Glutamatergic neuron (in vitro differentiated cells): ENCODE measurements around the gene RHBDL2. TPM values are rescaled to one million over a fixed set of nuclear protein-coding genes. Genes with fewer than 3 reads are reported as not detected.
"Not testable (repeated sequence)": the region's sequence is repeated elsewhere in the genome, so short reads cannot be mapped to it uniquely, and the experiment has no call there.

ENCODE experiments used
- DNase-seq: peaks from one replicate; pipeline ENCODE4 v3.0.0; 2022
- H3K27ac Mint-ChIP-seq: one replicate; pipeline ENCODE4 v1.8.0; 2020; ENCODE audit warnings: mild to moderate bottlenecking, mixed read lengths, inconsistent platforms; ENCODE audit not compliant: unreplicated experiment
- H3K27me3 Mint-ChIP-seq: one replicate; pipeline ENCODE4 v1.8.0; 2020; ENCODE audit warnings: mild to moderate bottlenecking, moderate library complexity, mixed read lengths, inconsistent platforms; ENCODE audit not compliant: unreplicated experiment
- H3K36me3 Mint-ChIP-seq: one replicate; pipeline ENCODE4 v1.8.0; 2020; ENCODE audit warnings: mild to moderate bottlenecking, mixed read lengths, inconsistent platforms; ENCODE audit not compliant: unreplicated experiment
- H3K4me1 Mint-ChIP-seq: one replicate; pipeline ENCODE4 v1.8.0; 2020; ENCODE audit warnings: mild to moderate bottlenecking, low read depth, mixed read lengths, inconsistent platforms; ENCODE audit not compliant: unreplicated experiment
- H3K4me3 Mint-ChIP-seq: one replicate; pipeline ENCODE4 v1.8.0; 2020; ENCODE audit warnings: mild to moderate bottlenecking, mixed read lengths, inconsistent platforms; ENCODE audit not compliant: unreplicated experiment
- H3K9me3 Mint-ChIP-seq: one replicate; pipeline ENCODE4 v1.8.0; 2020; ENCODE audit warnings: mild to moderate bottlenecking, moderate library complexity, mixed read lengths, inconsistent platforms; ENCODE audit not compliant: unreplicated experiment
- CTCF ChIP-seq: fragments of 200-600 bp; sonication (generic); IDR thresholded peaks from one replicate; pipeline ENCODE4 v1.5.0; 2021; ENCODE audit not compliant: partially characterized antibody, unreplicated experiment
- total RNA-seq: library from RNA; stranded (reverse); fragmentation: NEBNext Ultra II Directional; extraction: Animal tissue kit (Norgen Biotek cat#: 25700); gene quantifications from one replicate; pipeline ENCODE4 v1.2.1, GENCODE V29; 2021; ENCODE audit not compliant: unreplicated experiment

Gene RHBDL2
- total RNA-seq, 1 donor from 2014 or later: not detected

- peaks cover 2% of the 10 kb centered on the region for H3K9me3 Mint-ChIP-seq
- DNase-seq: no peak
These were observed 32.2 kb upstream of the RHBDL2 start for GRCh38 chr1:38973659-38974437.

GRCh38 chr1:38973145-38973544 lies 31.5 kb upstream of the RHBDL2 start:
- H3K27ac Mint-ChIP-seq, H3K9me3 Mint-ChIP-seq, H3K27me3 Mint-ChIP-seq, H3K4me1 Mint-ChIP-seq, DNase-seq, H3K36me3 Mint-ChIP-seq, H3K4me3 Mint-ChIP-seq: not testable (repeated sequence)

More at GRCh38 chr1:38973659-38974437, 32.2 kb upstream of the RHBDL2 start:
- H3K4me3 Mint-ChIP-seq: no peak overlapping the region
- H3K4me1 Mint-ChIP-seq: no peaks in the 10 kb centered on the region
- peaks cover 4% of the 10 kb centered on the region for H3K36me3 Mint-ChIP-seq
- TF ChIP-seq CTCF: no peak
- no peak overlapping the region for H3K27ac Mint-ChIP-seq
- no peaks in the 10 kb centered on the region for H3K27me3 Mint-ChIP-seq

GRCh38 chr1:38964140-38964548 lies 22.5 kb upstream of the RHBDL2 start:
- DNase-seq: no peak
- no peak for TF ChIP-seq CTCF
- no peaks in the 10 kb centered on the region for H3K9me3 Mint-ChIP-seq
- H3K36me3 Mint-ChIP-seq: no peaks in the 10 kb centered on the region
- no peak overlapping the region for H3K27ac Mint-ChIP-seq
- H3K27me3 Mint-ChIP-seq: no peaks in the 10 kb centered on the region
- H3K4me3 Mint-ChIP-seq: no peak overlapping the region
- no peaks in the 10 kb centered on the region for H3K4me1 Mint-ChIP-seq

GRCh38 chr1:38962560-38962959 lies 20.9 kb upstream of the RHBDL2 start:
- no peaks in the 10 kb centered on the region for H3K9me3 Mint-ChIP-seq
- H3K36me3 Mint-ChIP-seq: no peaks in the 10 kb centered on the region
- no peak overlapping the region for H3K27ac Mint-ChIP-seq
- no peaks in the 10 kb centered on the region for H3K27me3 Mint-ChIP-seq
- no peak for TF ChIP-seq CTCF
- no peaks in the 10 kb centered on the region for H3K4me1 Mint-ChIP-seq
- no peak overlapping the region for H3K4me3 Mint-ChIP-seq
- DNase-seq: no peak

- no peaks in the 10 kb centered on the region for H3K27me3 Mint-ChIP-seq
- no peak for DNase-seq
- no peaks in the 10 kb centered on the region for H3K9me3 Mint-ChIP-seq
- H3K4me3 Mint-ChIP-seq: no peak overlapping the region
- H3K27ac Mint-ChIP-seq: no peak overlapping the region
- H3K36me3 Mint-ChIP-seq: no peaks in the 10 kb centered on the region
- TF ChIP-seq CTCF: no peak
- no peaks in the 10 kb centered on the region for H3K4me1 Mint-ChIP-seq
These were observed 20.5 kb upstream of the RHBDL2 start for GRCh38 chr1:38962113-38962512.
